ENCODE data around the gene BMP6.

- TF ChIP-seq SUZ12 (IDR thresholded peaks at IDR 0.05; ENCODE audit: unreplicated experiment) = no peak
- TF ChIP-seq ATF2 (IDR thresholded peaks at IDR 0.05; ENCODE audit: low read length) = no peak
- TF ChIP-seq E2F4 (IDR thresholded peaks at IDR 0.05; ENCODE audit: low read depth, low read length) = no peak
- TF ChIP-seq TARDBP (IDR thresholded peaks at IDR 0.05; ENCODE audit: borderline replicate concordance) = no peak
- no peak for TF ChIP-seq TCF12 (IDR thresholded peaks at IDR 0.05; ENCODE audit: low read depth, low read length)
- TF ChIP-seq POLR2AphosphoS5 (IDR thresholded peaks at IDR 0.05; ENCODE audit: low read length) = no peak
- TF ChIP-seq CEBPZ (IDR thresholded peaks at IDR 0.05; ENCODE audit: low read depth, low read length) = no peak
- TF ChIP-seq CREB1 (IDR thresholded peaks at IDR 0.05; ENCODE audit: low read depth) = no peak
- no peak for TF ChIP-seq SP1 (IDR thresholded peaks at IDR 0.05; ENCODE audit: low read depth, low read length)
- no peak for TF ChIP-seq REST (IDR thresholded peaks at IDR 0.05; ENCODE audit: low read depth, low read length)
- TF ChIP-seq RAD51 (IDR thresholded peaks at IDR 0.05) = no peak
These were observed 2.3 kb upstream of the BMP6 start for GRCh38 chr6:7723554-7723953.
